ENCODE data around the gene SMG1. TPM values are rescaled to one million over a fixed set of nuclear protein-coding genes. Genes with fewer than 3 reads are reported as not detected.
"Not testable (repeated sequence)": the region's sequence is repeated elsewhere in the genome, so short reads cannot be mapped to it uniquely, and the experiment has no call there.

The SMG1 gene
- polyA plus RNA-seq, 1 experiment, result 38.7 TPM

DNA sequence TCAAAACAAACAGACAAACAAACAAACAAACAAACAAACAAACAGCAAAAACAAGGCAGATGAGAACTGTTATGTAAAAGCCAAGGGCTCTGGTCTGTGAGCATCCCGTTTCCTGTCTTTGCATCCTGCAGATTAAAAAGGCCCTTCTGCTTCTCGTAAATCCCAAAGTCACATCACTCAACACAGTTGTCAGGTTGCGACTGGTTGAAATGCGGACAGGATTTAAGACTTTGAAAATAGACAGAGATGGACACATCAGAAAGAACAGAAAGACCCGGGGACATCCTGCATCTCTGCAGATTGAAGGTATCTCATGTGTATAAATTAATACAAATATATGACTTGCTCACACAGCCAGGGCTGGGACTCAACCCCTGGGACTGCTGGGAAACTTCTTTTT lies 39.3 kb upstream of the SMG1 start:
- TF ChIP-seq, protein P1, sequence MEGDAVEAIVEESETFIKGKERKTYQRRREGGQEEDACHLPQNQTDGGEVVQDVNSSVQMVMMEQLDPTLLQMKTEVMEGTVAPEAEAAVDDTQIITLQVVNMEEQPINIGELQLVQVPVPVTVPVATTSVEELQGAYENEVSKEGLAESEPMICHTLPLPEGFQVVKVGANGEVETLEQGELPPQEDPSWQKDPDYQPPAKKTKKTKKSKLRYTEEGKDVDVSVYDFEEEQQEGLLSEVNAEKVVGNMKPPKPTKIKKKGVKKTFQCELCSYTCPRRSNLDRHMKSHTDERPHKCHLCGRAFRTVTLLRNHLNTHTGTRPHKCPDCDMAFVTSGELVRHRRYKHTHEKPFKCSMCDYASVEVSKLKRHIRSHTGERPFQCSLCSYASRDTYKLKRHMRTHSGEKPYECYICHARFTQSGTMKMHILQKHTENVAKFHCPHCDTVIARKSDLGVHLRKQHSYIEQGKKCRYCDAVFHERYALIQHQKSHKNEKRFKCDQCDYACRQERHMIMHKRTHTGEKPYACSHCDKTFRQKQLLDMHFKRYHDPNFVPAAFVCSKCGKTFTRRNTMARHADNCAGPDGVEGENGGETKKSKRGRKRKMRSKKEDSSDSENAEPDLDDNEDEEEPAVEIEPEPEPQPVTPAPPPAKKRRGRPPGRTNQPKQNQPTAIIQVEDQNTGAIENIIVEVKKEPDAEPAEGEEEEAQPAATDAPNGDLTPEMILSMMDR (IDR thresholded peaks at IDR 0.05; ENCODE audit: low read depth, low read length), result no peak
- POLR2A ChIA-PET, result no interaction called here
- CTCF ChIA-PET, result interaction anchor here (0.7 to 1.0 kb wide), 2 partner anchors 107 to 164 kb away, joined by 3 to 4 read pairs; partner anchors contain the start of gene ARL6IP1
- Histone ChIP-seq H3K27me3 (ENCODE audit: control insufficient read depth, insufficient read depth, low read length) (no peaks in the 10 kb centered on the region), H3K9me3 (ENCODE audit: control insufficient read depth, insufficient read depth, low read length) (no peaks in the 10 kb centered on the region), H3K4me3 (ENCODE audit: low read depth, low read length) (no peak overlapping the region), H3K27ac (ENCODE audit: low read depth, low read length) (no peak overlapping the region)
- DNase-seq (ENCODE audit: low read depth, low spot score), result no peak

DNA sequence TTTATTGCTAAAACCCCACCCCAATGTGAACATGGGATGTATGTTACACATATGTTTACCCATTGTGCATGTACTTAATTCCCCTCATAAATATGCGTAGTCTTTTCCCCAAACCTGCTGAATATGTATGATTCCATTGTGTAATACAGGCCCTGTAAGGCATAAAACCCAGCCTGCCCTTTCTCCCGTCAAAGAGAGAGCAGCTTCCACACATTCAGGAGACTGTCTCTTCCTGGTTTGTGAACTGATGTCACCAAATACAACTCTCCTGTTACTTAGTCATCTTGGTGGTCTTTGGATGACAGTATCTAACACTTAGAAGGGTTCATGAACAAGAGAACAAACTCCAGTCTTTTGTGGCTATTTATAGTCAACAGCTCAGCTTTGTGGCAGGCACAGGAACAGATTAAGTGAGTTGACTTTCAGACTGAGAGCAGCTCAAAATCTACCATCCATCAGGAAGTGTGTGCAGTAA lies 32.9 kb upstream of the SMG1 start:
- ChIA-PET CTCF (interaction anchor here (2.2 to 6.8 kb wide), 2 partner anchors 10 to 158 kb away, joined by 7 to 44 read pairs; partner anchors contain the start of gene ARL6IP1), POLR2A (no interaction called here)
- Histone ChIP-seq H3K27ac (ENCODE audit: low read depth, low read length) (no peak overlapping the region), H3K4me3 (ENCODE audit: low read depth, low read length) (no peak overlapping the region), H3K9me3 (ENCODE audit: control insufficient read depth, insufficient read depth, low read length) (no peaks in the 10 kb centered on the region), H3K27me3 (ENCODE audit: control insufficient read depth, insufficient read depth, low read length) (peaks cover 4% of the 10 kb centered on the region)
- TF ChIP-seq, protein P1 (IDR thresholded peaks at IDR 0.05; ENCODE audit: low read depth, low read length), result no peak
- DNase-seq (ENCODE audit: low read depth, low spot score), result no peak

DNA sequence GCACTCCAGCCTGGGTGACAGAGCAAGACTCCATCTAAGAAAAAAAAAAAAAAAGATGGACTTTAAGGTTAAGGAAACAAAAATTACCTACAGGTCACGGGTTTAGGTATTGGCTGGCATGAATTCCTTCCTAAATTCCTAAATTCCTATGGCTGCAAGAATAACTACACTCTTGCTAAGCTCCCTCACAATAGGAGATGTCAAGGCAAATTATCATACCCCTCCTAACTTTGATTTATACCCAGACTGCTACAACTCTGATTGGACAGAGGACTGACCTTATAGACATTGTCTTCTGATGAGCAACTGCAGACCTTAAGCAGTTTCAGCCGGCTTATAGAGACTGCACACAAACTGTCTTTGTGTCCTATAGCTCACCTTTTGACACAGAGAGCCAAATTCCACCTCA lies 32.4 kb upstream of the SMG1 start:
- no peak overlapping the region for H3K4me3 ChIP-seq (ENCODE audit: low read depth, low read length)
- CTCF ChIA-PET, result interaction anchor here (2.0 to 6.8 kb wide), 3 partner anchors 10 to 157 kb away, joined by 7 to 44 read pairs (median 9); partner anchors contain the start of gene ARL6IP1
- POLR2A ChIA-PET, result no interaction called here

DNA sequence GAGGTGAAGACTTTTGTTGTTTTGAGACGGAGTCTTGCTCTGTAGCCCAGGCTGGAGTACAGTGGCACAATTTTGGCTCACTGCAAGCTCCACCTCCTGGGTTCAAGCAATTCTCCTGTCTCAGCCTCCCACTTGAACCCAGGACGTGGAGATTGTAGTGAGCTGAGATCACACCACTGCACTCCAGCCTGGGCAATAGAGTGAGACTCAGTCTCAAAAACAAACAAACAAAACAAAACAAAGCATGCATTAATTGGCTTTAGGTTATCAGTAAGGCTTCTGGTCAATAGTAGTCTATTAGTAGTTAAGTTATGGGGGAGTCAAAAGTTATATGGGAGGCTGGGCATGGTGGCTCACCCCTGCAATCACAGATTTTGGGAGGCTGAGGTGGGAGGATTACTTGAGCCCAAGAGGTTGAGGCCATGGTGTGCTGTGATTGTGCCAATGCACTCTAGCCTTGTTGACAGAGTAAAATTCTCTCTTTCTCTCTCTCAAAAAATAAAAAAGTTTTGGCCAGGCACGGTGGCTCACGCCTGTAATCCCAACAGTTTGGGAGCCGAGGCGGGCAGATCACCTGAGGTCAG lies 30.5 kb upstream of the SMG1 start:
- H3K4me3 ChIP-seq (ENCODE audit: low read depth, low read length); H3K27ac ChIP-seq (ENCODE audit: low read depth, low read length); H3K9me3 ChIP-seq (ENCODE audit: control insufficient read depth, insufficient read depth, low read length); DNase-seq (ENCODE audit: low read depth, low spot score); POLR2A ChIA-PET; H3K27me3 ChIP-seq (ENCODE audit: control insufficient read depth, insufficient read depth, low read length): not testable (repeated sequence)
- CTCF ChIA-PET, result interaction anchor here (2.0 to 6.8 kb wide), 2 partner anchors 10 to 12 kb away, joined by 9 to 44 read pairs; no protein-coding TSS in a partner anchor

More for the DNA sequence above, 32.4 kb upstream of the SMG1 start:
- H3K27ac ChIP-seq (ENCODE audit: low read depth, low read length), result no peak overlapping the region
- DNase-seq (ENCODE audit: low read depth, low spot score), result no peak
- no peaks in the 10 kb centered on the region for H3K9me3 ChIP-seq (ENCODE audit: control insufficient read depth, insufficient read depth, low read length)
- TF ChIP-seq, protein P1 (IDR thresholded peaks at IDR 0.05; ENCODE audit: low read depth, low read length), result no peak
- H3K27me3 ChIP-seq (ENCODE audit: control insufficient read depth, insufficient read depth, low read length), result peaks cover 4% of the 10 kb centered on the region

DNA sequence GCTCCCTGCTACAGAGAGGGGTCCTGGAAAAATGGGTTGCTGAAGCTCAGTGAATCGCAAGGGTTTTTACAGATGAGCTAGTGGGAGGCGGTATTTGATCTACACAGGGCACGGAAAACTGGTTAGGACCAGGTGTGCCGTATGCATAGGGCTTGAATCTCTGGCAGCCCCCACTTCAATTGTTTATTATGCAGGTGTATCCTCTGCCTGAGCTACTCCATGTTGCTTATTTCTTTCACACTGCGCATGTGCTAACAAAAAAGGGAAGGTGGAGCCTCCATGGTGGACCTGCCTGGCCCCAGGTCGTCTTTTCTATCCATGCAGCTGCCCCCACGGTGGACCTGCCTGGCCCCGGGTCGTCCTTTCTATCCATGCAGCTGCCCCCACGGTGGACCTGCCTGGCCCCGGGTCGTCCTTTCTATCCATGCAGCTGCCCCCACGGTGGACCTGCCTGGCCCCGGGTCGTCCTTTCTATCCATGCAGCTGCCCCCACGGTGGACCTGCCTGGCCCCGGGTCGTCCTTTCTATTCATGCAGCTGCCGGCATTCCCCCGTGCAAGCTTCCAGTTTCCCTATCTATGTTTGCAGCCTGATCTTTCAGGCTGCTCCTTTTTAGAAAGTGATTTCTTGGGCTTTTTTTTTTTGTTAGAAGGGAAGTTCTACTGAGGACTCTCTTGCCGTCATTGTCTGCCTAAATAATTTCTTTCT lies 29.8 kb upstream of the SMG1 start:
- H3K27ac ChIP-seq (ENCODE audit: low read depth, low read length); POLR2A ChIA-PET; DNase-seq (ENCODE audit: low read depth, low spot score); H3K4me3 ChIP-seq (ENCODE audit: low read depth, low read length); H3K9me3 ChIP-seq (ENCODE audit: control insufficient read depth, insufficient read depth, low read length); H3K27me3 ChIP-seq (ENCODE audit: control insufficient read depth, insufficient read depth, low read length): not testable (repeated sequence)
- CTCF ChIA-PET, result interaction anchor here (6.8 kb wide), 1 partner anchor 13 kb away, joined by 44 read pairs; no protein-coding TSS in a partner anchor

DNA sequence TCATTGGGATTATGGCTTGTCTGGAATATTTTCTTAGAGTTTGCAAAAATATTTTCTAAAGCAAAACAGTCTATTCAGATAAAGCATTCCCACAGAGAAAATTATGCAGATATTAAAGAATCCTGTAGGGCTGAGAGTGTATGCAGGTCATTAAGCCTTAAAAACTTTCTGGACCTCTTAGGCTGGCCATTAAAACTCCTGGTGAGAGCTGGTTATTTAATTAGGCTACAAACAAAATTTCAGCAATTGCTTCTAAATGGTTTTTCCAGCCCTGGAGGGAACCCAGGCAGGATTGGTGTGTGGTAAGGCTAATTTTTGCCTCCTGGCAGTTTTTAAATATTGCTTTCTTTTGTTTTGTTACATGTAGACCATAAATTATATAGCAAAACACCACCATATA lies 27.3 kb upstream of the SMG1 start:
- peaks cover 4% of the 10 kb centered on the region for H3K27me3 ChIP-seq (ENCODE audit: control insufficient read depth, insufficient read depth, low read length)
- no peak overlapping the region for H3K27ac ChIP-seq (ENCODE audit: low read depth, low read length)
- ChIA-PET CTCF (interaction anchor here (1.0 kb wide), 1 partner anchor 15 kb away, joined by 4 read pairs; no protein-coding TSS in a partner anchor), POLR2A (no interaction called here)
- no peaks in the 10 kb centered on the region for H3K9me3 ChIP-seq (ENCODE audit: control insufficient read depth, insufficient read depth, low read length)
- no peak for DNase-seq (ENCODE audit: low read depth, low spot score)
- no peak overlapping the region for H3K4me3 ChIP-seq (ENCODE audit: low read depth, low read length)
- TF ChIP-seq, protein P1 (IDR thresholded peaks at IDR 0.05; ENCODE audit: low read depth, low read length), result no peak
